HEK293 (cell line): ENCODE data around the gene SMYD2.

ENCODE experiments used
- CTCF ChIA-PET: fragments of 350-600 bp; formaldehyde crosslinking; extraction: SDS; loops from one replicate; lab custom pipeline; 2021; ENCODE audit warnings: antibody characterized with exemption; lab: Yijun Ruan, JAX
- POLR2A ChIA-PET: fragments of 300-600 bp; formaldehyde crosslinking; extraction: SDS; loops from one replicate; lab custom pipeline; 2020; ENCODE audit warnings: antibody characterized with exemption, inconsistent platforms; lab: Yijun Ruan, JAX
- H3K27ac ChIP-seq: fragments of 200-500 bp; sonication (Bioruptor generic); 2 replicates; pipeline ENCODE4 v1.5.1; 2014; ENCODE audit warnings: low read depth, low read length, control low read depth, inconsistent platforms; ENCODE audit errors: extremely low read depth
- H3K36me3 ChIP-seq, 2 experiments: fragments of 200-500 bp in 1 of 2; sonication (Bioruptor generic) in 1 of 2; 1 replicate in 1 of 2; 2 replicates in 1 of 2; pipeline ENCODE4 v1.5.1; 2014 to 2017; ENCODE audit warnings: inconsistent platforms in 2 of 2, low read length in 2 of 2; ENCODE audit not compliant: control insufficient read depth in 2 of 2, insufficient read depth in 1 of 2
- H3K4me1 ChIP-seq: fragments of 200-500 bp; sonication (Bioruptor generic); 2 replicates; pipeline ENCODE4 v1.5.1; 2014; ENCODE audit warnings: mild to moderate bottlenecking, low read length, inconsistent platforms; ENCODE audit not compliant: control insufficient read depth, insufficient read depth
- H3K4me3 ChIP-seq: 2 replicates; pipeline ENCODE4 v1.5.1; 2011; ENCODE audit warnings: low read depth, mild to moderate bottlenecking, control low read depth, low read length, moderate library complexity
- H3K9me3 ChIP-seq: fragments of 200-500 bp; sonication (Bioruptor generic); 2 replicates; pipeline ENCODE4 v1.5.1; 2014; ENCODE audit warnings: low read depth, low read length, inconsistent platforms; ENCODE audit not compliant: control insufficient read depth, insufficient read depth
- HOXD13 ChIP-seq: sonication (generic); formaldehyde crosslinking; IDR thresholded peaks from 2 replicates; pipeline ENCODE4 v1.8.0; 2022; ENCODE audit warnings: missing genetic modification reagents, borderline replicate concordance
- KLF17 ChIP-seq: fragments of 450-650 bp; formaldehyde crosslinking; IDR thresholded peaks from 2 replicates; pipeline ENCODE4 v1.5.1; 2016; ENCODE audit warnings: missing biosample characterization, missing genetic modification characterization
- OVOL3 ChIP-seq: fragments of 450-650 bp; formaldehyde crosslinking; IDR thresholded peaks from 2 replicates; pipeline ENCODE4 v1.5.1; 2016; ENCODE audit warnings: missing biosample characterization, missing genetic modification characterization
- SCRT1 ChIP-seq: fragments of 450-650 bp; formaldehyde crosslinking; IDR thresholded peaks from 2 replicates; pipeline ENCODE4 v1.5.1; 2016; ENCODE audit warnings: missing biosample characterization, missing genetic modification characterization, borderline replicate concordance
- SP2 ChIP-seq: fragments of 450-650 bp; formaldehyde crosslinking; IDR thresholded peaks from 2 replicates; pipeline ENCODE4 v1.5.1; 2016; ENCODE audit warnings: missing biosample characterization, missing genetic modification characterization
- ZBTB44 ChIP-seq: fragments of 450-650 bp; IDR thresholded peaks from 2 replicates; pipeline ENCODE4 v1.5.1; 2018; ENCODE audit warnings: missing biosample characterization, mild to moderate bottlenecking, missing genetic modification characterization
- ZNF132 ChIP-seq: fragments of 450-650 bp; formaldehyde crosslinking; IDR thresholded peaks from 2 replicates; pipeline ENCODE4 v1.5.1; 2017; ENCODE audit warnings: missing biosample characterization, missing genetic modification characterization, borderline replicate concordance
- ZNF146 ChIP-seq: fragments of 450-650 bp; formaldehyde crosslinking; IDR thresholded peaks from 2 replicates; pipeline ENCODE4 v1.5.1; 2016; ENCODE audit warnings: missing biosample characterization, missing genetic modification characterization
- ZNF155 ChIP-seq: fragments of 450-650 bp; formaldehyde crosslinking; IDR thresholded peaks from 2 replicates; pipeline ENCODE4 v1.5.1; 2016; ENCODE audit warnings: missing biosample characterization, missing genetic modification characterization
- ZNF211 ChIP-seq: fragments of 450-650 bp; formaldehyde crosslinking; IDR thresholded peaks from 2 replicates; pipeline ENCODE4 v1.5.1; 2016; ENCODE audit warnings: low read depth, missing biosample characterization, missing genetic modification characterization
- ZNF266 ChIP-seq: fragments of 450-650 bp; formaldehyde crosslinking; IDR thresholded peaks from 2 replicates; pipeline ENCODE4 v1.5.1; 2016; ENCODE audit warnings: missing biosample characterization, missing genetic modification characterization, low read depth
- ZNF37A ChIP-seq: fragments of 450-650 bp; IDR thresholded peaks from 2 replicates; pipeline ENCODE4 v1.5.1; 2018; ENCODE audit warnings: missing biosample characterization, missing genetic modification characterization
- ZNF404 ChIP-seq: fragments of 450-650 bp; formaldehyde crosslinking; IDR thresholded peaks from 2 replicates; pipeline ENCODE4 v1.5.1; 2017; ENCODE audit warnings: missing biosample characterization, missing genetic modification characterization
- ZNF530 ChIP-seq: fragments of 450-650 bp; formaldehyde crosslinking; IDR thresholded peaks from 2 replicates; pipeline ENCODE4 v1.5.1; 2016; ENCODE audit warnings: low read depth, missing biosample characterization, missing genetic modification characterization
- ZNF558 ChIP-seq: fragments of 450-650 bp; formaldehyde crosslinking; IDR thresholded peaks from 2 replicates; pipeline ENCODE4 v1.5.1; 2016; ENCODE audit warnings: missing biosample characterization, missing genetic modification characterization
- ZNF664 ChIP-seq: fragments of 450-650 bp; formaldehyde crosslinking; IDR thresholded peaks from 2 replicates; pipeline ENCODE4 v1.5.1; 2016; ENCODE audit warnings: missing biosample characterization, missing genetic modification characterization
- ZNF76 ChIP-seq: fragments of 450-650 bp; formaldehyde crosslinking; IDR thresholded peaks from 2 replicates; pipeline ENCODE4; 2016; ENCODE audit warnings: low read depth, missing biosample characterization, missing genetic modification characterization, borderline replicate concordance
- TF ChIP-seq, protein P1 (sequence below): fragments of 450-650 bp; formaldehyde crosslinking; IDR thresholded peaks from 2 replicates; pipeline ENCODE4 v1.5.1; 2016; ENCODE audit warnings: missing biosample characterization, missing genetic modification characterization
- TF ChIP-seq, protein P2 (sequence below): fragments of 450-650 bp; formaldehyde crosslinking; IDR thresholded peaks from 2 replicates; pipeline ENCODE4 v1.5.1; 2017; ENCODE audit warnings: missing biosample characterization, missing genetic modification characterization

Gene SMYD2

GRCh38 chr1:214384373-214385079 is 103.6 kb downstream of the SMYD2 start:
- no peaks in the 10 kb centered on the region for H3K9me3 ChIP-seq
- no peak overlapping the region for H3K27ac ChIP-seq
- ChIA-PET CTCF (interaction anchor here (0.7 kb wide), 1 partner anchor 42 kb away, joined by 3 read pairs; no protein-coding TSS in a partner anchor), POLR2A (no interaction called here)
- H3K36me3 ChIP-seq = peaks cover 9 to 37% of the 10 kb centered on the region in 2 experiments
- H3K4me3 ChIP-seq = no peak overlapping the region
- H3K4me1 ChIP-seq = no peaks in the 10 kb centered on the region; the same call in 1 of the 2 replicates
- TF ChIP-seq, protein P1, sequence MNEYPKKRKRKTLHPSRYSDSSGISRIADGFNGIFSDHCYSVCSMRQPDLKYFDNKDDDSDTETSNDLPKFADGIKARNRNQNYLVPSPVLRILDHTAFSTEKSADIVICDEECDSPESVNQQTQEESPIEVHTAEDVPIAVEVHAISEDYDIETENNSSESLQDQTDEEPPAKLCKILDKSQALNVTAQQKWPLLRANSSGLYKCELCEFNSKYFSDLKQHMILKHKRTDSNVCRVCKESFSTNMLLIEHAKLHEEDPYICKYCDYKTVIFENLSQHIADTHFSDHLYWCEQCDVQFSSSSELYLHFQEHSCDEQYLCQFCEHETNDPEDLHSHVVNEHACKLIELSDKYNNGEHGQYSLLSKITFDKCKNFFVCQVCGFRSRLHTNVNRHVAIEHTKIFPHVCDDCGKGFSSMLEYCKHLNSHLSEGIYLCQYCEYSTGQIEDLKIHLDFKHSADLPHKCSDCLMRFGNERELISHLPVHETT = no peak
- TF ChIP-seq ZNF266 (tag by site-specific recombination) (no peak), ZNF664 (tag by site-specific recombination) (no peak), ZNF558 (tag by site-specific recombination) (no peak), ZNF404 (tag by site-specific recombination) (no peak), ZNF76 (tag by site-specific recombination) (no peak), ZNF211 (tag by site-specific recombination) (no peak), OVOL3 (no peak)

DNA sequence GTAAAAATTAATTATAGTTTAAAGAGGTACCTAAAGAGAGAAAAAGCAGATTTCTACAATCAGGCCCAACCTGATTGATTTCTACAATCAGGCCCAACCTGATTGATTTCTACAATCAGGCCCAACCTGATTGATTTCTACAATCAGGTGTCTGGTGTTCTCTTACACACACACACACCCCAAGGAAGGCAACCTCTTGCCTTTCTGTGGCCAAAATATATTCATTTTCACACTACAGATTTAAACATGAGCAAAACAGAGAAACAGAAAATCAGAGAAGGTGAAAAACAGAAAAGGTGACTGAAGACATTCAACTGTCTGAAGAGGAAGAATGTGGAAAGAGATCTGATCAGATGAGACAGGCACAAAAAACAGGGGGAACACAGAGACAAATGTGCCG is 104.5 kb downstream of the SMYD2 start:
- Histone ChIP-seq H3K36me3 (peaks cover 9 to 38% of the 10 kb centered on the region in 2 experiments), H3K4me3 (no peak overlapping the region), H3K27ac (no peak overlapping the region), H3K4me1 (no peaks in the 10 kb centered on the region; the same call in 1 of the 2 replicates), H3K9me3 (no peaks in the 10 kb centered on the region)
- POLR2A ChIA-PET = no interaction called here
- CTCF ChIA-PET = no interaction called here
- TF ChIP-seq HOXD13 (CRISPR knock-in tag) (no peak), SCRT1 (tag by site-specific recombination) (no peak), ZNF155 (tag by site-specific recombination) (no peak), KLF17 (no peak), ZNF37A (tag by site-specific recombination) (no peak), ZNF132 (tag by site-specific recombination) (no peak), ZNF530 (tag by site-specific recombination) (no peak), ZNF146 (no peak), SP2 (tag by site-specific recombination) (no peak), ZBTB44 (tag by site-specific recombination) (no peak)
- TF ChIP-seq, protein P2, sequence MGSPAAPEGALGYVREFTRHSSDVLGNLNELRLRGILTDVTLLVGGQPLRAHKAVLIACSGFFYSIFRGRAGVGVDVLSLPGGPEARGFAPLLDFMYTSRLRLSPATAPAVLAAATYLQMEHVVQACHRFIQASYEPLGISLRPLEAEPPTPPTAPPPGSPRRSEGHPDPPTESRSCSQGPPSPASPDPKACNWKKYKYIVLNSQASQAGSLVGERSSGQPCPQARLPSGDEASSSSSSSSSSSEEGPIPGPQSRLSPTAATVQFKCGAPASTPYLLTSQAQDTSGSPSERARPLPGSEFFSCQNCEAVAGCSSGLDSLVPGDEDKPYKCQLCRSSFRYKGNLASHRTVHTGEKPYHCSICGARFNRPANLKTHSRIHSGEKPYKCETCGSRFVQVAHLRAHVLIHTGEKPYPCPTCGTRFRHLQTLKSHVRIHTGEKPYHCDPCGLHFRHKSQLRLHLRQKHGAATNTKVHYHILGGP = no peak
